HepG2 (cell line): ENCODE data around the gene MED12L. TPM values are rescaled to one million over a fixed set of nuclear protein-coding genes. Genes with fewer than 3 reads are reported as not detected.

Experiments used
- ATAC-seq: fragments of 200-7000 bp; cut with Tn5 transposase; 3 replicates; pipeline ENCODE4 v1.9.1; 2020; ENCODE audit warnings: mild to moderate bottlenecking, moderate library complexity
- BruUV-seq: library from RNA; stranded (reverse); fragments of 400-500 nt; replicated peaks from 2 replicates; lab custom pipeline; 2021; lab: Mats Ljungman, UMichigan
- CTCF ChIA-PET: fragments of 300-600 bp; formaldehyde crosslinking; extraction: SDS; loops from one replicate; lab custom pipeline; 2021; ENCODE audit warnings: low total read pairs, inconsistent platforms, low intra/inter-chr PET ratio; lab: Yijun Ruan, JAX
- POLR2A ChIA-PET: fragments of 350-600 bp; sonication (Branson Sonifier 250); formaldehyde crosslinking; loops from one replicate; lab custom pipeline; 2020; ENCODE audit warnings: antibody characterized with exemption, inconsistent platforms; lab: Yijun Ruan, JAX
- DNase-seq: peaks from one replicate; pipeline ENCODE4 v3.0.0-alpha.2; 2015; ENCODE audit warnings: low spot score
- FAIRE-seq: peaks from 3 replicates; lab custom pipeline; 2011; peaks lifted over from hg19 to GRCh38; lab: Jason Lieb, UNC
- H2AFZ ChIP-seq: one replicate; pipeline ENCODE4 v1.6.1; 2011; ENCODE audit warnings: low read length, inconsistent platforms
- H3K27ac ChIP-seq: fragments of 300-600 bp; 3 replicates; pipeline ENCODE4 v1.8.0; 2011; ENCODE audit warnings: mixed run types, mild to moderate bottlenecking, mixed read lengths, low read length, inconsistent platforms; ENCODE audit not compliant: insufficient read depth; ENCODE audit errors: extremely low read length
- H3K27me3 ChIP-seq, 2 experiments: fragments of 200-600 bp in 1 of 2; 2 replicates in 1 of 2; 3 replicates in 1 of 2; pipeline versions ENCODE4 v1.6.0 to v1.8.0; 2011; ENCODE audit warnings: low read length in 2 of 2, mild to moderate bottlenecking in 2 of 2, moderate library complexity in 2 of 2, inconsistent platforms in 1 of 2; ENCODE audit not compliant: insufficient read depth in 2 of 2, control insufficient read depth in 1 of 2
- H3K36me3 ChIP-seq, 2 experiments: fragments of 200-600 bp in 1 of 2; replicated peaks in 1 of 2; 2 replicates in 1 of 2; 3 replicates in 1 of 2; pipeline versions ENCODE4 v1.5.1 to v1.8.0; 2011; ENCODE audit warnings: low read length in 2 of 2, inconsistent platforms in 1 of 2; ENCODE audit not compliant: insufficient read depth in 2 of 2, control insufficient read depth in 1 of 2
- H3K4me1 ChIP-seq: 2 replicates; pipeline ENCODE4 v1.5.1; 2012; ENCODE audit warnings: low read length, inconsistent platforms; ENCODE audit not compliant: insufficient read depth
- H3K4me2 ChIP-seq: 2 replicates; pipeline ENCODE4 v1.6.0; 2011; ENCODE audit warnings: low read depth, low read length, inconsistent platforms
- H3K4me3 ChIP-seq, 3 experiments: fragments of 200-600 bp in 1 of 3; sonication (generic), shearing (Covaris generic) in 1 of 3; replicated peaks in 1 of 3; 2 replicates each; pipeline ENCODE4 v1.5.1; 2011 to 2016; ENCODE audit warnings: low read length in 3 of 3, inconsistent platforms in 2 of 3, low read depth in 2 of 3, mild to moderate bottlenecking in 2 of 3, control low read depth in 1 of 3, mixed read lengths in 1 of 3; ENCODE audit not compliant: insufficient read depth in 1 of 3
- H3K79me2 ChIP-seq: one replicate; pipeline ENCODE4 v1.6.1; 2011; ENCODE audit warnings: low read length, inconsistent platforms; ENCODE audit not compliant: insufficient read depth
- H3K9ac ChIP-seq: 2 replicates; pipeline ENCODE4 v1.6.0; 2011; ENCODE audit warnings: mild to moderate bottlenecking, low read depth, low read length, inconsistent platforms; ENCODE audit not compliant: insufficient read depth
- H3K9me3 ChIP-seq: 2 replicates; pipeline ENCODE4 v1.5.1; 2012; ENCODE audit warnings: mild to moderate bottlenecking, low read length
- H4K20me1 ChIP-seq: 2 replicates; pipeline ENCODE4 v1.6.0; 2011; ENCODE audit warnings: inconsistent platforms, mild to moderate bottlenecking, low read length, moderate library complexity; ENCODE audit not compliant: insufficient read depth
- ADNP ChIP-seq: sonication (generic); formaldehyde crosslinking; IDR thresholded peaks from 2 replicates; pipeline ENCODE4 v1.4.0; 2020; ENCODE audit warnings: missing genetic modification reagents
- GATA4 ChIP-seq: sonication (generic); IDR thresholded peaks from 2 replicates; pipeline ENCODE4 v1.6.1; 2016; ENCODE audit warnings: antibody characterized with exemption, low read depth, borderline replicate concordance
- GPN1 ChIP-seq: sonication (generic); formaldehyde crosslinking; IDR thresholded peaks from 2 replicates; pipeline ENCODE4 v1.5.1; 2020; ENCODE audit warnings: missing genetic modification reagents, borderline replicate concordance
- KDM5B ChIP-seq: sonication (generic); formaldehyde crosslinking; IDR thresholded peaks from 2 replicates; pipeline ENCODE4 v1.4.0; 2020; ENCODE audit warnings: missing genetic modification reagents, mild to moderate bottlenecking, borderline replicate concordance
- MNT ChIP-seq: fragments of 450-650 bp; IDR thresholded peaks from 2 replicates; pipeline ENCODE4 v1.6.1; 2016
- MXD3 ChIP-seq: IDR thresholded peaks from 2 replicates; pipeline ENCODE4 v1.6.1; 2016; ENCODE audit warnings: mild to moderate bottlenecking, missing biosample characterization, missing genetic modification reagents
- NR2C2 ChIP-seq: sonication (generic); formaldehyde crosslinking; IDR thresholded peaks from 2 replicates; pipeline ENCODE4 v1.4.0; 2020; ENCODE audit warnings: missing genetic modification reagents, mild to moderate bottlenecking, moderate library complexity, borderline replicate concordance
- SRSF1 ChIP-seq: fragments of 200-400 bp; formaldehyde crosslinking; optimal IDR thresholded peaks from 2 replicates; pipeline ENCODE3; 2017; ENCODE audit warnings: mild to moderate bottlenecking, low read depth, low read length, moderate library complexity
- USF2 ChIP-seq, 2 experiments: sonication (generic) in 1 of 2; formaldehyde crosslinking in 1 of 2; IDR thresholded peaks; 2 replicates each; pipeline versions ENCODE4 v1.5.1 to v1.6.1; 2011 to 2020; ENCODE audit warnings: borderline replicate concordance in 1 of 2, low read depth in 1 of 2, low read length in 1 of 2, mild to moderate bottlenecking in 1 of 2, missing genetic modification reagents in 1 of 2, moderate library complexity in 1 of 2
- ZNF260 ChIP-seq: sonication (generic); formaldehyde crosslinking; IDR thresholded peaks from 2 replicates; pipeline ENCODE4 v1.4.0; 2020; ENCODE audit warnings: missing genetic modification reagents, low read depth, mild to moderate bottlenecking, borderline replicate concordance
- ZNF652 ChIP-seq: IDR thresholded peaks from 2 replicates; pipeline ENCODE4 v1.6.1; 2016; ENCODE audit warnings: low read depth, borderline replicate concordance
- ZNF710 ChIP-seq: sonication (generic); formaldehyde crosslinking; IDR thresholded peaks from 2 replicates; pipeline ENCODE4 v1.5.0; 2020; ENCODE audit warnings: mild to moderate bottlenecking, missing genetic modification reagents, borderline replicate concordance
- WGBS: methylation state at CpG from one replicate; pipeline ENCODE4 v1.1.6; 2017; ENCODE audit warnings: low lambda C conversion rate; 5-methylcytosine and 5-hydroxymethylcytosine counted together
- in situ Hi-C: cut with HindIII; loops from 2 replicates; pipeline ENCODE4 v1.10.0; 2017; ENCODE audit warnings: low pct_unique_long_range_greater_than_20kb; ENCODE audit not compliant: extremely low pct_ligation_motif_present
- intact Hi-C: fragments of 100-400 bp; cut with micrococcal nuclease; formaldehyde crosslinking; loops from one replicate; pipeline ENCODE4 v1.10.0; 2022; ENCODE audit not compliant: unreplicated experiment
- polyA plus RNA-seq, 8 experiments: library from polyadenylated mRNA; depleted of rRNA in 3 of 8; stranded (reverse) in 7 of 8; unstranded in 1 of 8; fragments of >200 nt; fragmentation: Illumina TruSeq in 4 of 8; extraction: Trizol in 4 of 8; gene quantifications; 2 replicates each; pipeline versions ENCODE4 v1.2.1 to v1.2.3, GENCODE V29; 2011 to 2016; ENCODE audit warnings: low read depth in 4 of 8, missing spikeins in 1 of 8, mixed read lengths in 1 of 8; ENCODE audit not compliant: insufficient read depth in 1 of 8
- total RNA-seq, 5 experiments: library from RNA; depleted of rRNA; stranded (reverse); fragments of >200 nt; fragmentation: Illumina TruSeq; extraction: Trizol; gene quantifications; 2 replicates each; pipeline ENCODE4 v1.2.3, GENCODE V29; 2016; ENCODE audit warnings: low read depth in 1 of 5

Gene MED12L
- total and polyA plus RNA-seq, 2 of the 13 experiments (the other 11 are each of a cell fraction or from before 2014, with no cell fraction given) = 0.07 to 0.64 TPM

GRCh38 chr3:151316267-151316991, 231.0 kb downstream of the MED12L start, which contains the start of gene GPR87:
TSS of gene GPR87 (minus strand) at chr3:151316820. CDS start at chr3:151300100, 16,720 bp downstream.
- 40% methylated on average over 7 of the region's 7 CpGs for whole genome bisulfite sequencing
- no peak for TF ChIP-seq GATA4
- TF ChIP-seq KDM5B = no peak
- no peak for TF ChIP-seq MXD3 (CRISPR knock-in tag)
- no peak for TF ChIP-seq GPN1 (CRISPR knock-in tag)
- no peak for TF ChIP-seq ZNF710 (CRISPR knock-in tag)
- TF ChIP-seq NR2C2 = no peak
- TF ChIP-seq ZNF260 (CRISPR knock-in tag) = no peak
- TF ChIP-seq ZNF652 = no peak
- TF ChIP-seq MNT = no peak
- no peak for TF ChIP-seq USF2 (IDR thresholded peaks at IDR 0.05; ENCODE audit: low read depth, low read length)
- TF ChIP-seq USF2 (CRISPR knock-in tag; IDR thresholded peaks at IDR 0.05; ENCODE audit: borderline replicate concordance) = no peak
- TF ChIP-seq ADNP (CRISPR knock-in tag) = no peak
- TF ChIP-seq SRSF1 = no peak
- TF ChIP-seq, all 625 proteins: peak for 0
- ChIA-PET CTCF (no interaction called here), POLR2A (no interaction called here)
- no TSS peak for BruUV-seq
- H3K79me2 ChIP-seq = no peaks in the 10 kb centered on the region
- H3K9me3 ChIP-seq = no peaks in the 10 kb centered on the region
- H4K20me1 ChIP-seq = no peaks in the 10 kb centered on the region
- H3K27me3 ChIP-seq = no peaks in the 10 kb centered on the region
- no peak within 1 kb of the TSS for H2AFZ ChIP-seq
- no peak for FAIRE-seq
- no peak for DNase-seq
- H3K36me3 ChIP-seq = no peaks in the 10 kb centered on the region
- H3K9ac ChIP-seq = no peak within 1 kb of the TSS
- ATAC-seq = no peak
- no peak within 1 kb of the TSS for H3K27ac ChIP-seq
- in situ Hi-C loops = no loop called here
- intact Hi-C loops = no loop called here
- H3K4me3 ChIP-seq = no peak within 1 kb of the TSS
- H3K4me2 ChIP-seq = no peak within 1 kb of the TSS
- no peaks in the 10 kb centered on the region for H3K4me1 ChIP-seq
